TTC549 (cell line): ENCODE results near the gene ASTN1.
A peak's percentile ranks its signal among the peaks of the same experiment; 100 is the strongest.

ENCODE experiments used
- FAIRE-seq: peaks from 2 replicates; lab custom pipeline; 2012; peaks lifted over from hg19 to GRCh38; lab: Jason Lieb, UNC

ASTN1 gene

GRCh38 chr1:176878750-176879536 is 285.6 kb downstream of the ASTN1 start:
- FAIRE-seq: no peak

GRCh38 chr1:176877557-176877956 is 287.0 kb downstream of the ASTN1 start:
- FAIRE-seq: no peak

GRCh38 chr1:176876966-176877515 is 287.5 kb downstream of the ASTN1 start:
- FAIRE-seq: no peak

GRCh38 chr1:176869577-176869976 is 294.9 kb downstream of the ASTN1 start:
- no peak for FAIRE-seq

- FAIRE-seq: no peak
Measured at GRCh38 chr1:176866011-176866714, 298.3 kb downstream of the ASTN1 start.

DNA sequence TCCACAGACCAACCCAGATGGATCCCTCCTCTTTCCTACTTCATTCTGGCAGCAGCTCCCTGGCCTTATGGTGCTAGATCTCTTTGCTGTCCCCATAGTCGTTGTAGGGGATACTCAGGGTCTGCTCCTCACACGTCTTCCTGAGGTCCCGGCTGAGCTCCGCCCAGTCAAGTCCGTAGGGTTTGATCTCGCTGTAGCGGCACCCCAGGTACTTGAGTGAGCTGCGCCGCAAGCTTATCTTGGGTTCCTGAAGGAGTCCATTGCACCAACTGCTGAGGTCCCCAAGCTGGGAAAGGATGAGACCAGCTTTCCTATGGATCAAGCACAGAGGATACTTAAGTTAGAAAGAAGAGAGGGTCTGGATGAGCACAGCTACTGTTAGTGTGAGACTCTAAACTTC is 300.3 kb downstream of the ASTN1 start:
- no peak for FAIRE-seq

DNA sequence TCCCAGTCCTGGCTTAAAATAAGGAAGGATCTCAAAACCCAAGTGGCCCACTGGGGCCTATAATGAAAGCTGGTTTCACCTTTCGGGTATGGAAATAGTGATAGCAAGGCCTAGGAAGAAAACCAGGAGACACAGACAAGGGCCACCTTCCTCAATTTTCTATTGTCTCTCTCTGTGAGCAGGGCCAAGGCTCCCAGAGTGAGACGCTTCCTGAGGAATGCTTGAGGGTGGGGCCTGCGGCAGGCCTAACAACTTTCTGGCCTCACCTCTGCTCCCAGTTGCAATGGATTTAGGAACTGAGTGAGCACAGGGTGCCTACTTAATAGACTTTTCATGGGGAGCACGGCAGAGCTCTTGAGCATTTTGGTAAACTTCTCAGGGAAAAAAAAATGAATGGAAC is 300.9 kb downstream of the ASTN1 start:
- FAIRE-seq: no peak

DNA sequence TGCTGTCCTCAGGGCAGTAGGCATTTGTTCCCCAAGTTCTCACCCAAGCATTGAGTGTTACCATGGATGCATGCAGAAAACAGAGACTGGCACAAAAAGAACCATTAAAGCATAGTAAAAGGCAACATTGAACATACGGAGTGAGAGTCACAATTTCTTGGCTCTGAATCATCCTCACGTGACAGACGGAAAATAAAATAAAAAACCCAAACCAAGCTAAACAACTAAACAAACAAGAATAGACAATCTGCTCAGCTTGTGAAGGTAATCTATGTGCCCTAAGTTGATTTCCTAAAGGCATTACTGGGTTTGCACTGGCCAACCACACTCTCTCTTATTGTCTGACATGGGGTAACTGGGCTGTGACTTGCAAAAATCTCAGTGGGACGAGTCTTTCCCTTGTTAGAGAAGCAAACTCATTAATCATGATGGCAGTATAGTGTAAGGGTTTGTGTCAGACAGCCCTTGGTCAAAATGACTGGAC is 306.0 kb downstream of the ASTN1 start:
- FAIRE-seq: no peak

DNA sequence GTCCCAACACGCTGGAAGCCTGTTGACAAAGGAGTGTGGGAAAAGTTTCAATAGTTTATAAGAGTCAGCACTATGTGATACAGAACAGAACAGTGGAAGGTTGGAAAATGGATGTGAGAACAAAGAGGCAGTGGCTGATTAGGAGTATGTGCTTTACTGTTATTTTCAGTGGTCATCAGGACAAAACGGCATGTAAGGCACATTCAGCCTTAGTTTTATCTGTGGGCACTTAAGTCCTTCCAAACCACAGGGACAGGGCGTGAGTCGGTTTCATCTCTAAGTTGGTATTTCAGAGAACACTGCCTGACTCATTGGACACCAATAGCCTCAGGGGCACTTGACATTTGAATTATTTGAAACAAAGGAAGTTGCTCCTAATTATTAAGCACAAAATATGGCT is 306.9 kb downstream of the ASTN1 start:
- FAIRE-seq: no peak

DNA sequence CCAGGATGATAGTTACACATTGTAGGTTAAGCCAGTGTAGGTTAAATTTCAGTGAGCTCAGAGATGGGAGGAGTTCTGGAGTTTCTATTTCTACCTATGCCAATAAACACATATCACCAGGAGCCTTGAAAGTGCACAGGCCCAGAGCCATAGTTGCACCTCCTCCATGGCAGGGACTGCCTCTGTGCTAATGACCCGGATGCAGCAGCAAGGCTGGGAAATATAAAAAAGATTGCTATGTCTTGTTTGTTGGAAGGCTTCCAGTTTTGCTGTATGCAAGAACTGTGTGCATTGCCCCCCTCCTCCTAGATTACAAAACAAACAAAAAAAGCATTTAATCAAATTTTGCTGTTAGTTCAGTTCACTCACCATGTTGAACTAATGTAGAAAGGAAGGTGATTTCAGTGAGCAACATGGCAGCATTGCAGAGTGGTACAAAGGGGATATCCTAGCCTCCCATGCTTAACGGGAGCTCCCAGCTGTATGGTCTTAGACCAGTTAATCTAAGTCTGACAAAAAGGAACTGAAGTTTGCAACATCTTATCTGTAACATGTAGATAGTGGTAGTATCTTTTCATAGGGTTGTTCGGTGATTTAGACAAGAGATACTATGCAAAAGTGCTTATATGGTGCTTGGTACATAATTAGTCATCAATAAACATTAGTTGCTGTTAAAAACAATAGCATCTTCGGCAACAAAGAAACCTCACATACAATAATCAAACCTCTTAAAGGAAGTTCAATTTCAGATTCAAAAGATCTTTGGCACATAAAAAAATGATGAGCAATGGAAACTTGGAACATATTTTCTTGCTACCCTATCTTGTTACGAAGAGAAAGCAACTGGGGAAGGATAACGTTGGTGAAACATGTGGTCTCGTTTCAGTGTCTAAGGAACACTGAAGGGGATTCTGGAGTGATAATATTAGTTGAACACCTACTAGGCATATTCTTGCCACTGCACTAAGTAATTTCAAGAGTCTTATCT is 309.5 kb downstream of the ASTN1 start:
- no peak for FAIRE-seq

GRCh38 chr1:176854121-176854520 is 310.4 kb downstream of the ASTN1 start:
- FAIRE-seq: no peak

- FAIRE-seq: no peak
Measured at GRCh38 chr1:176853503-176853902, 311.0 kb downstream of the ASTN1 start.

GRCh38 chr1:176852124-176852523 is 312.4 kb downstream of the ASTN1 start:
- no peak for FAIRE-seq

GRCh38 chr1:176850871-176851270 is 313.6 kb downstream of the ASTN1 start:
- FAIRE-seq: no peak

DNA sequence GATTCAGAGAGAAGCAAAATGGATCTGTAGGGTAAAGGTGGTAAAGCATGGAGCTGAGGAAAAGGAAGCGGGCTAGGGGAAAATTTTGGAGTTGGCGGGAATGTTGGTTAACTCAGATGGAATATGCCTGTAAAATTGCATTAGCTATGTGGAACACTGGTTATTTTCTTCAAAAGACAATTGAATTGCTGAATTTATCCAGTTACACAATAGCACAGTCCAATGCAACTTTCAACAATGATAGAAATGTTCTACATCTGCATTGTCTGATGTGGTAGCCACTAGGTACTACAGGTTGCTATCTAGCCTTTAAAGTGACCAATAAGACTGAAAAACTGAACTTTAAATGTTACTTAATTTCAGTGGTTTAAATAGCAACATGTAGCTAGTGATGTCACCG is 315.2 kb downstream of the ASTN1 start:
- FAIRE-seq: no peak

DNA sequence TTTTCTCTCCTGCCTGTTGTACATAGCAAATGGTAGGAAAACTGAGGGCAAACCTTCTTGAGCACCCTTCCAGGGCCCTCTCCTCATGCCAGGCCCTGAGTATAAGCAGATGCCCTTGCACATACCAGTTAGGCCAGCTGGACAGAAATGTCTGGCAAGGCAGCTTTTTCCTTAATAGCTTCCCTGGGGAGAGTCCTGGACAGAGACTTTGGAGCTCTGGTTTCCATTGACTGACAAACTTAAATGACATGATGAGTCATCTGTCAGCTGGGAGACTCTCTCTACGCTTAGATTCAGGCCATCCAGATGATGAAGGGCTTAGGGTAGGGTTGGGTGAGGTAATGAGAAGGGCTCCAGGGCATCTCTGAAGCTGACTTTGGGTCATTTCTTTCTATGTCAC is 317.5 kb downstream of the ASTN1 start:
- no peak for FAIRE-seq

- FAIRE-seq: peak; percentile 65
Measured at GRCh38 chr1:176843352-176844297, 320.9 kb downstream of the ASTN1 start.

DNA sequence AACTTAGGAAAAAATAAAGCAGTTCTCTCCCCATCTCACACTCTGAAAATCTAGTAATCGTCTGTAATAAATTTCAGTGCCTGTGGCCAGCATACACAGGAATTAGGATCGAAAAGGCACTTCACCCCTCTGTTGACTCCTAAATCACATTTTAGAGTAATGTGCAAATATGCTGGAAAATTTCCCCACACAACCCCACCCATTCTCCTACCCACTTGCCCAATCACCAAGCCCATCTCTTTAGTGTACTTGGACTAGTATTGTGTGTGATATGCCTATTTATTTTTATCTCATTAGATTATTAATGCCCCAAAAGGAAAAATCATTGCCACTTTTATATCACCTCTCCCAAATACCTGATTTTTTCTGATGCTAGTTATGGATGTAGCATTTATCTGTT is 323.3 kb downstream of the ASTN1 start:
- no peak for FAIRE-seq

- FAIRE-seq: no peak
Measured at GRCh38 chr1:176839216-176839615, 325.3 kb downstream of the ASTN1 start.

DNA sequence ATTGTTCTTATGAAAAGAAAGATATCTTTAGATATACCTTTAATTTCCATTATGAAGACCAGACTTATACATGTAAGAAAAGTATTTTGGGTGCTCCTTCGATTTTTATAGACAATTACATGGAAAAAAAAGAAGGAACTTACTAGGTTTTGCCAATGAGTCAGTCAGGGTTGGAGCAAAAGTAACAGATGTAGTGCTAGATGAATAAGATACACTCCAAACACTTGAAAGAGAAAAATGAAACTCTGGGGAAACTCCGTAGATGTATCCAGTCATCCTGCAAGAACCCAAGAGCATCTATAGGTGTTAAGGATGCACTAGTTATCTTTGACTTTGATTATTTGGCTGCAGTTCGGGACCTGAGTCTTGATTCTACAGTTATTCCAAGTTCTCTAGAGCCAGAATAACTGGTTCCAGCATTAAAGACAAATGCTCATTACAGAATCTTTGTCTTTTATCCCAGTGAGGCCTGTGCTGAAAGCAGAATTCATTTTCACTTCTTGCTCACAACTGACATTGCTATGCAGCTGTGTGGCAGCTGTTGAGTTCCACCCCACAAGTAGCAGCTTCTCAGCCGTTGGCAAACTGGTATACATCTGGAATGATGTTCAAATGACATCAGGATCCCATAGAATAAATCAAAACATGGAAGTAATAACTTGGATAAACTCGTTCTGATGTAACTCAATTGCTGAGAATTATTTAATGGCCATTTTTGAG is 326.1 kb downstream of the ASTN1 start:
- no peak for FAIRE-seq
